Measurements from ENCODE around the gene SENP2. TPM values are rescaled to one million over a fixed set of nuclear protein-coding genes. Genes with fewer than 3 reads are reported as not detected.

The SENP2 gene
- total RNA-seq: 10 to 100 TPM; 17.0 to 51.6 (median 43.5) TPM
- polyA plus RNA-seq: 10 to 100 TPM; 16.0 to 49.3 TPM
- long read RNA-seq, donor 1, full-length matches to known transcripts: 5 of 20 reads
- long read RNA-seq, donor 1, partial matches to known transcripts: 12 of 20 reads
- long read RNA-seq, donor 1, other reads (novel, unspliced or antisense): 3 of 20 reads
- long read RNA-seq, donor 2, full-length matches to known transcripts: 13 of 37 reads
- long read RNA-seq, donor 2, partial matches to known transcripts: 24 of 37 reads
- long read RNA-seq, donor 2, other reads (novel, unspliced or antisense): 0 of 37 reads
- long read RNA-seq, donor 3, full-length matches to known transcripts: 32 of 45 reads
- long read RNA-seq, donor 3, partial matches to known transcripts: 2 of 45 reads
- long read RNA-seq, donor 3, other reads (novel, unspliced or antisense): 11 of 45 reads

DNA sequence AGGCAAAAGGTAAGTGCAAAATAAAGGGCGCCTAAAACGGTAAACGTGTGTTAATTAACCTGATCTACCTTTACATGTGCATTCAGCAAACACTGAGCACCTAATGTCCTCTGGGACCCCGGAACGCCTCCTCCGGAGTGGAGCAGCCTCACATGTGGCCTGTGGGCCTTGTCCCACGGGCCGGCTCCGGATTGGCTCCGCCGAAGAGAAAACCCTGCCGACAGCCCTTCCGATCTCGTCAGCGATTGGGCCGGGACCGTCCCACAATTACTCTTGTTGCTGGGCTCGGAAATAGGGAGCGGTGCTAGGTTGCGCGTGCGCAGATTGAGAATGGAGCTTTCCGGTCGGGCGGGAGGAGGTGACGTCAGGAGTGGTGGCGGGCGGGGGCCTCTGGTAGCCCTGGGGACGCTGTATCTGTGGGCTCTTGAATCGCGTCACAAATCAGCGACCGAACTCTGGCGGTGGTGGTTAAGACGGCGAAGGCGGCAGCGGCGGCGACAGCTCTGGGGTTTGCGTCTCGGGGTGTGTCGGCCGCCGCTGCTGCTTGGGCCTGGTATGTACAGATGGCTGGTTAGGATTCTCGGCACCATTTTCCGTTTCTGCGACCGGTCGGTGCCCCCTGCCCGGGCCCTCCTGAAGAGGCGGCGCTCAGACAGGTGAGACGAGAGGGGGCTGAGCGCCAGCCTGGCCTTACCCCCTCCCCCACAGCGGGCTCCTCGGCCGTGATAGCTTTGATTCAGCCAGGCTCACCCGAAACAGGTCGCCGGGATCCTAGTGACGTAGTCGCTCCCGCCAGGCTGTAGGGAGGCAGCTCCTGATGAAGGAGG, at the start of gene SENP2:
SENP2 (plus strand) TSS at position 437 of the 827 bp plus-strand sequence; CDS start at position 556, 119 bp downstream.
- H3K27me3 ChIP-seq: no peaks in the 10 kb centered on the region
- DNase-seq: peak; percentile 98 to 99 (median 99)
- no peaks in the 10 kb centered on the region for H3K9me3 ChIP-seq
- intact Hi-C loops (cut with DNase I): no loop called here
- H3K4me1 ChIP-seq (ENCODE audit: insufficient read depth): peaks cover 2% of the 10 kb centered on the region
- 0% methylated on average over 63 to 64 of the region's 64 CpGs for WGBS, 3 donors
- peak within 1 kb of the TSS; percentile 94 for H3K4me3 ChIP-seq
- H3K27ac ChIP-seq: peak within 1 kb of the TSS; percentile 89 to 91
- no peak for TF ChIP-seq EP300 (IDR thresholded peaks at IDR 0.05)
- TF ChIP-seq, protein P1, sequence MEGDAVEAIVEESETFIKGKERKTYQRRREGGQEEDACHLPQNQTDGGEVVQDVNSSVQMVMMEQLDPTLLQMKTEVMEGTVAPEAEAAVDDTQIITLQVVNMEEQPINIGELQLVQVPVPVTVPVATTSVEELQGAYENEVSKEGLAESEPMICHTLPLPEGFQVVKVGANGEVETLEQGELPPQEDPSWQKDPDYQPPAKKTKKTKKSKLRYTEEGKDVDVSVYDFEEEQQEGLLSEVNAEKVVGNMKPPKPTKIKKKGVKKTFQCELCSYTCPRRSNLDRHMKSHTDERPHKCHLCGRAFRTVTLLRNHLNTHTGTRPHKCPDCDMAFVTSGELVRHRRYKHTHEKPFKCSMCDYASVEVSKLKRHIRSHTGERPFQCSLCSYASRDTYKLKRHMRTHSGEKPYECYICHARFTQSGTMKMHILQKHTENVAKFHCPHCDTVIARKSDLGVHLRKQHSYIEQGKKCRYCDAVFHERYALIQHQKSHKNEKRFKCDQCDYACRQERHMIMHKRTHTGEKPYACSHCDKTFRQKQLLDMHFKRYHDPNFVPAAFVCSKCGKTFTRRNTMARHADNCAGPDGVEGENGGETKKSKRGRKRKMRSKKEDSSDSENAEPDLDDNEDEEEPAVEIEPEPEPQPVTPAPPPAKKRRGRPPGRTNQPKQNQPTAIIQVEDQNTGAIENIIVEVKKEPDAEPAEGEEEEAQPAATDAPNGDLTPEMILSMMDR (IDR thresholded peaks at IDR 0.05): peak in 2 of 3 donors; percentile 13 to 24
- TF ChIP-seq POLR2A (IDR thresholded peaks at IDR 0.05): peak; percentile 95
- H3K36me3 ChIP-seq: no peaks in the 10 kb centered on the region

DNA sequence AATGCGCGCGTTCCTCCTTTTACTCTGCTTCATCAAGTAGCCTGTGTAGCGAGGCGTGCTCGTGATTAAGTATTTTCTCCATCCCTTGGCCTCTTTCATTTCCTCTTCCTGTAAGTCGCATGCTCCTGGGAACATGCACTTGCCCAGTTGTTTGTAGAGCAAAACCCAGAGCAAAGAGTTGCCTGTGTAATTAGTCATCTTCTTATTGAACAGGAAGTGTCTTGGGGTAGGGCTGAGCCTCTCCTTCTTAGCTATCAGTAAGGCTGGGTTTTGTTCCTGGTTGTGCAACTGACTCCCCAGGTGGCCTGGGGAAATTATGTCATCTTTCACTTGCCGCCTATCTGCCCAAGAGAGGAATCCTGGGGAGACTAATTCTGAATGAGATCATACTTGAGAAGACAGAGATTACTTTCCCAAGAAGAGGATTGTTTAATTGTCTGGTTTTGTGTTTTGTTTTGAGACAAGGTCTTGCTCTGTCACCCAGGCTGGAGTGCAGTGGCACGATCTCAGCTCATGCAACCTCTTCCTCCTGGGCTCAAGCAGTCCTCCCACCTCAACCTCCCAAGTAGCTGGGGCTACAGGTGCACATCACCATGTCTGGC, 48.6 kb upstream of the SENP2 start:
- Histone ChIP-seq H3K27ac (no peak overlapping the region), H3K4me1 (ENCODE audit: insufficient read depth) (no peaks in the 10 kb centered on the region), H3K27me3 (no peaks in the 10 kb centered on the region), H3K36me3 (no peaks in the 10 kb centered on the region), H3K4me3 (no peak overlapping the region), H3K9me3 (no peaks in the 10 kb centered on the region)
- intact Hi-C loops (cut with DNase I): no loop called here
- WGBS, 3 donors: 59 to 61% (median 59%) methylated on average over 9 of the region's 9 CpGs
- no peak for DNase-seq
- no peak for TF ChIP-seq POLR2A (IDR thresholded peaks at IDR 0.05)
- TF ChIP-seq, protein P1 (IDR thresholded peaks at IDR 0.05): no peak
- TF ChIP-seq EP300 (IDR thresholded peaks at IDR 0.05): no peak

DNA sequence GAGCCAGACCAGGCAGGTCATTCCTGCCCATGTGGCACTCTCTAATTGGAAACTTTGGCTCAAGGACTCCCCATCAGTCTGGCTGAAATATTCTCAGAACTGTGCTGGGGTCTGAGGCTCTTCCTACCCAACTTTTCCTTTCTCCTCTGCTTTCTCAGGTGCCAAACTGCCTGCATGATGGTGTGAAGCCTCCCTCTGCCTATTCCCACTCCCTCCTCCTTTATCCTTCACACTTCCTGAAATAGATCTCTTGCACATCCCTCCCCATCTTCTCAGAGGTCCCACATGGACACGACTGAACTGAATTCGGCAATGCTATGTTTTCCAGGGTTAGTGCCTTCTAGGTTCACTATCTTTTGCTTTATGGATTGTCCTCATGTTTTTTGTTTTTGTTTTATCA, 46.2 kb upstream of the SENP2 start:
- TF ChIP-seq EP300 (IDR thresholded peaks at IDR 0.05) (no peak), POLR2A (IDR thresholded peaks at IDR 0.05) (no peak)
- H3K27me3 ChIP-seq: no peaks in the 10 kb centered on the region
- H3K36me3 ChIP-seq: no peaks in the 10 kb centered on the region
- H3K4me1 ChIP-seq (ENCODE audit: insufficient read depth): no peaks in the 10 kb centered on the region
- intact Hi-C loops (cut with DNase I): no loop called here
- H3K27ac ChIP-seq: no peak overlapping the region
- DNase-seq: no peak
- no peak overlapping the region for H3K4me3 ChIP-seq
- no peaks in the 10 kb centered on the region for H3K9me3 ChIP-seq
- 60 to 70% (median 65%) methylated on average over 2 of the region's 2 CpGs for WGBS, 3 donors

DNA sequence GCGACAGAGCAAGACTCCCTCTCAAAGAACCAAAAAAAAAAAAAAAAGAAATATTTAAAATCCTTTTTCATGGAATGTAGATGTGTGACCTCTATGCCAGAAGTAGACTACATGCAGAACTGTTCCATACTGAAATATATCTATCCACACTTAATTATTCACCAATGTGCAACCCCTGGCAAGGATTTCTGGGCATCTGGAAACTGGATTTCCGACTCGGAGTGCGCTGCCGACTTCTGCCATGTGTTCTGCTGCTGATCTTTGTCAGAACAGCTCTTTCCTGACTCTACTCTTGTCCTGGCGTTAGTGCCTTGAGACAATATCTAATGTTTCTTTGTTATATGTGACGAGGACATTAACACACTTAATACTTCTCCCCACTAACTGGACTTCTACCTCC, 45.4 kb upstream of the SENP2 start:
- H3K36me3 ChIP-seq: no peaks in the 10 kb centered on the region
- no peak for DNase-seq
- TF ChIP-seq, protein P1 (IDR thresholded peaks at IDR 0.05): no peak
- TF ChIP-seq EP300 (IDR thresholded peaks at IDR 0.05): no peak
- no peak for TF ChIP-seq POLR2A (IDR thresholded peaks at IDR 0.05)
- no peaks in the 10 kb centered on the region for H3K4me1 ChIP-seq (ENCODE audit: insufficient read depth)
- WGBS, 3 donors: 86 to 89% (median 88%) methylated on average over 7 of the region's 7 CpGs
- H3K27me3 ChIP-seq: no peaks in the 10 kb centered on the region
- no peak overlapping the region for H3K4me3 ChIP-seq
- intact Hi-C loops (cut with DNase I): no loop called here
- no peak overlapping the region for H3K27ac ChIP-seq
- H3K9me3 ChIP-seq: no peaks in the 10 kb centered on the region
